ENCODE measurements around the gene GABRB3.
"Not testable (repeated sequence)": the region's sequence is repeated elsewhere in the genome, so short reads cannot be mapped to it uniquely, and the experiment has no call there.

Gene GABRB3

DNA sequence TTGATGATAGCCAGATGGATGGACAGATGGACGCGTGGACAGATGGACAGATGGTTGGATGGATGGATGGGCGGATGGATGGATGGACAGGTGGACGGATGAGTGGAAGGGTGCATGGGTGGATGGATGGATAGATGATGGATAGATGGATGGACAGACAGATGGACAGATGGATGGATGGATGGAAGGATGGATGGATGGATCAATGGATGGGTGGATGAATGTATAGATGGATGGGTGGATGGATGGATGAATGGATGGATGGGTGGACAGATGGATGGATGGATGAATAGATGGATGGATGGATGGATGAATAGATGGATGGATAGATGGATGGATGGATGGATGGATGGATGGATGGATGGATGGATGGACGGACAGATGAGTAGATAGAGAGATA, 40.9 kb downstream of the GABRB3 start:
- no peak for DNase-seq

- DNase-seq: no peak
Measured at GRCh38 chr15:26729581-26729980, 43.3 kb downstream of the GABRB3 start.

- no peak for DNase-seq
Measured at GRCh38 chr15:26729030-26729429, 43.8 kb downstream of the GABRB3 start.

DNA sequence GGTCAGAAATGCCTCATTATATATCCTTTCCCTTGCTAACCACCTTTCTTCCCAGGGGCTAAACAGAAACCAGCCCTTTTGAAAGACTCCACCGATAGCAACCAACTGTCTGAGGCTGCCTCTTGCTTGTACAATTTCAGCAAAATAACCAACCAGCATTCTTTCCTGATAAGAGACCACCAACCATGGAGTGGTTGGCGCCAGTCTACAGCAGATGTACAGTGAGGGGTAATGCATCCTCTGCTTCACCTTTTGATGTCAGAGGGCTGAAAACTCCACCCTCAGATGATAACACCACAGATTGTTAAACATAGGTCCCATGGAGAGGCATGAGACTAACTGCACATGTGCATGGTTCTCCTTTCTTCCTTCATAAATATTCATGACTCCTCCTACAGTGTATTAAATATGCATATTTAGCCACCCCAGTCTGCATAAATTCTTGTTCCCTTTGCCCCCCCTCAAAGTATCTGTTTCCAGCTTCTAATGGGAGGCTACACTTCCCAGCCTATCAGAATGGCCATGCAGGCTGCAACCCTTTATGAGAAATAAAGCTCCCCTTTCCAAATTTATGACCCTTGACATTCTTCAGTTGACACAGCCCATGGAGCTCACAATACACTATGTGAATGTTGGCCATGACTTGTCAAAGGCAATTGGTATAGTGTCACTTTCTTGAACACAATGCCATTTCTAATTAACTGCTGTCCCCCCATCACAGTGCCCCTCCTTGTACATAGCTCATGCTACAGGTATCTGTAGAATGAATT, 48.3 kb downstream of the GABRB3 start:
- DNase-seq: no peak

DNA sequence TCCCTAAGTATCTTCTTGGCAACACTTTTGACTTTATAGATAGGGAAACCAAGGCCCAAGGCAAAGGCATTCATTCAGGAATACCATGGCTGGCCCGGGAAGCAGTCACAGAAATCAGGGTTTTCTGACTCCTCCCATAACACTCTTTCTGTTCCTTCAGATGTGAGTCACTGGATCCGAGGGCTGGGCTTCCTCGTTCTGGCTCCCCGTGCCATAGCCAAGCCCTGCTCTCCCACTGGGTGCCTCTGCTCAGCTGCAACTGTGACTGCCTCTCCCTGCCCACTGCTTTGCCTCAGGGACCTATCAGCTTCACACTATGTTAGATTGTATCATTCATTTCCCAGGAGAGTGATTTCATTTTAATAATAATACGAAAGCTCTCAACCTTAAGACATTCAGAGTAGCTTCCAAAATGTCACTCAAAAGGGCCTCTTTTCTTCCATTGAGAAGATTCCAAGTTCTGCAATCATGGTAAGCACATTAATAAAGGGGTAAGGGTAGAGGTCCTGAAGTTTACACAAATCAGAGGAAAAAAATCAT, 50.2 kb downstream of the GABRB3 start:
- DNase-seq: no peak

DNA sequence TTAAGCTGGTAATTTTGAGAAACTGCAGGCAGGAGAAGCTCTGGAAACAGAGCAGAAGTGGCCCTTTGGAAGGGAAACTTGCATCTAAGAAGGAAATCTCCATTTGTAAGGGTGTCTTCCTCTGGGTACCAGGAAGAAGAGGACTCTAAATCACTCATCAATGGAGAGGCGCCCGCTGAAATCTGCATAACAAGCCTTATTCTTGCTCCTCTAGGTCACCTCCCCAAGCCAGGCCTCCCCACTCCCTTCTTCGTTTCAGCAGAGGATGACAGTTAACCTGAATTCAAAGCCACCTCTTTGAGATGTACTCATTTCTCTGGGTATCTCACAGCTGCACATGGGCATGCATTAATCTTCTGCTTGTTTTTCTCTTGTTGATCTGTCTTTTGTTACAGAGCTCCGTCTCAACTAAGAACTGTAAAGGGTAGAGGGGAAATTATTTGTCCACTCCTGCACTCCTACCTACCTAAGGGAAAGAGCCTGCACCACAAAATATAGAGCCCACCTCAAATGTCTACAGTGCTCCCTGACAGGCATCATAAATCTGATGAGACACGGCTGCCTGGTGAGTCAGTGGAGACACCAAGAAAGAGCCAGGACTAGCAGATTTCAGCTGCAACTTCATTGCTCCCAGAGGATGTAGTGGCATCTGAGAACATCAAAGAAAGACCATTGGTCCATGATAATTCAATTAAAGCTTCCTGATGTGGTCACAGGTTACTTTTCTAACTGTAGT, 51.5 kb downstream of the GABRB3 start:
- no peak for DNase-seq

- DNase-seq: no peak
Measured at GRCh38 chr15:26720546-26720945, 52.3 kb downstream of the GABRB3 start.

DNA sequence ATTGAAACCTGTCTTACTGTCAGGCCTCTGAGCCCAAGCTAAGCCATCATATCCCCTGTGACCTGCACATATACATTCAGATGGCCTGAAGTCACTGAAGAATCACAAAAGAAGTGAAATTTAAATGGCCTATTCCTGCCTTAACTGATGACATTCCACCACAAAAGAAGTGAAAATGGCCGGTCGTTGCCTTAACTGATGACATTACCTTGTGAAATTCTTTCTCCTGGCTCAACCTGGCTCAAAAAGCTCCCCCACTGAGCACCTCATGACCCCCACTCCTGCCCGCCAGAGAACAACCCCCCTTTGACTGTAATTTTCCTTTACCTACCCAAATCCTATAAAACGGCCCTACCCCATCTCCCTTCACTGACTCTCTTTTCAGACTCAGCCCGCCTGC, 53.0 kb downstream of the GABRB3 start:
- DNase-seq: not testable (repeated sequence)

GRCh38 chr15:26716069-26716468, 56.8 kb downstream of the GABRB3 start:
- DNase-seq: no peak

- DNase-seq: no peak
Measured at GRCh38 chr15:26713498-26713897, 59.4 kb downstream of the GABRB3 start.

GRCh38 chr15:26712335-26712734, 60.5 kb downstream of the GABRB3 start:
- DNase-seq: no peak

DNA sequence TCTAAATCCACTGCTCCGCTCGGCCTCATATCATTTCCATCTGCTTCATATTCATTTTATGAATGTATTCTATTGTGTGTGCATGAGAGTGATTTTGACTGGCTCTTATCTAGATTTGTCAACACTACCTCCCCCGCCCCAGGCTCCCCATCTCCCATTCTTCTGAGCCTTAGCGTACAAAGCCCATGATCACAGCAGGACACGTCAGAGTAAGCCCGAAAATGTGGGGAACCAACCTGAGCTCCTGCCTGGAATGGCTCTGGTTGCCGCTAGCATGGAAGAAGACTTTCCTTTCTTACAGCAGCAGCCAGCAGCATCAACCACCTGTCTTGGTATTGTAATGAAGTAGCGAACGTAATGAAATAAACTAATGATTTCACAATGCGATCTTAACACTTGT, 61.4 kb downstream of the GABRB3 start:
- DNase-seq: no peak

- no peak for DNase-seq
Measured at GRCh38 chr15:26702381-26702780, 70.5 kb downstream of the GABRB3 start.

GRCh38 chr15:26698555-26698954, 74.3 kb downstream of the GABRB3 start:
- no peak for DNase-seq

DNA sequence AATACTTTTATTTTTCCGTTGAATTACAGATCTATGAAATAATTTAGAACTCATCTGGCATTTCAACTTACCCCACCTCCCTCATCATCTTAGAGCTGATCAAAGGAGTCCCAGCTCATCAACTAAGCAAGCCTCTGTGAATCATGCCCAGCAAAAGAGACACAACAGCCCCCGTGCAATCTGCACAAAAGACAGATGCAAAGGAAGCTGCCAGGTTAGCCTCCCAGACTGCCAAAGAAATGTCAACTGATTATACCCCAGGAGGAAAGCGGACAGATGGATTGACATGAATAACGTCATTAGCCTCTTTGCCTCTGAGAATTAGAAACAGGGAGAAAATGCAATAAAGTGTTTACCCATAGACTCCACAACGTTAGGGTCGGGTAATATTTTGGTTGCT, 75.0 kb downstream of the GABRB3 start:
- DNase-seq: no peak

- DNase-seq: no peak
Measured at GRCh38 chr15:26691249-26691648, 81.6 kb downstream of the GABRB3 start.

GRCh38 chr15:26690778-26691177, 82.1 kb downstream of the GABRB3 start:
- no peak for DNase-seq

- DNase-seq: no peak
Measured at GRCh38 chr15:26689462-26689861, 83.4 kb downstream of the GABRB3 start.

GRCh38 chr15:26686547-26687187, 86.2 kb downstream of the GABRB3 start:
- DNase-seq: no peak

DNA sequence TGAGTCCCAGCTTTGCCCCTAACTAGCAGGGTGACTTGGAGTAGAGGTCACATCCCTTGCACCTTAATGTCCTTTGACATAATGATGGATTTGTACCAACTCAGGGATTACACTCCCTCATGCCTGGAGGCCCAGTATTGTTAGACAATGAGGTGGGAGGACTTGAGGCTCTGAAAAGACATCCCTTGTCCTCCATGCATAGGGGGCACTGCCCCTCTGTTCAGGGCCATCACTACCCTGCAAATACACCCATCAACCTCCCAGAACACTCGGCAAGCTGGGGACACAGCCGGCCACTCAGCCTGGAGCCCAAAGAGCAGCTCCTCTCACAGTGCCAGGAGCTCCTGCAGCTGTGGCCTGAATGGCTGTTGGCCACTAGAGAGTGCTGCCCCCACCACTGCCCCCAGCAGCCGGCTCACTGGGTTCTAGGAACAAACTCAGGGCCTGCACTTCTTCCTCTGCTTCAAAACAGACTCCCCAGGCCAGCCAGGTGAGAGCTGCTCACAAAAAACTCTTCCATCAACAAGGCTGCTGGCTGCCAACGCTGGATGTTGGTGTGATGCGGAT, 90.2 kb downstream of the GABRB3 start:
- no peak for DNase-seq

DNA sequence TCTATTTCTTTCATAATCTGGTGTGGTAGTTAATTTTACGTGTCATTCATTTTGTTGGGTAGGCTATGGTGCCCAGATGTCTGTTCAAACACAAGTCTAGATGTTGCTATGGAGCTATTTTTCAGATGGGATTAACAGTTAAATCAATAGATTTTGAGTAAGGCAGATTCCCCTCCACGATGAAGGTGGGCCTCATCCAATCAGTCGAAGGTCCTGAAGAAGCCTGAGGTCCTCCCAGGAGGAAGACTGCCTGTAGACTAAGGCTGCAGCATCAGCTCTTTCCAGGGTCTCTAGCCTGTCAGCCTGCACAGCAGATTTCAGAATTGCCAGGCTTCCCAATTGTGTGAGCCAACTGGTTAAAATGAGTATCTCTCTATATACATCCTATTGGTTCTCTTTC, 92.9 kb downstream of the GABRB3 start:
- no peak for DNase-seq

GRCh38 chr15:26676115-26676514, 96.8 kb downstream of the GABRB3 start:
- DNase-seq: no peak

GRCh38 chr15:26674467-26674866, 98.4 kb downstream of the GABRB3 start:
- DNase-seq: no peak

Data from femur (tissue), 1 donor.